ENCODE measurements around the gene ADD1.
A peak's percentile ranks its signal among the peaks of the same experiment; 100 is the strongest.
"Not testable (repeated sequence)": the region's sequence is repeated elsewhere in the genome, so short reads cannot be mapped to it uniquely, and the experiment has no call there.

Gene ADD1

DNA sequence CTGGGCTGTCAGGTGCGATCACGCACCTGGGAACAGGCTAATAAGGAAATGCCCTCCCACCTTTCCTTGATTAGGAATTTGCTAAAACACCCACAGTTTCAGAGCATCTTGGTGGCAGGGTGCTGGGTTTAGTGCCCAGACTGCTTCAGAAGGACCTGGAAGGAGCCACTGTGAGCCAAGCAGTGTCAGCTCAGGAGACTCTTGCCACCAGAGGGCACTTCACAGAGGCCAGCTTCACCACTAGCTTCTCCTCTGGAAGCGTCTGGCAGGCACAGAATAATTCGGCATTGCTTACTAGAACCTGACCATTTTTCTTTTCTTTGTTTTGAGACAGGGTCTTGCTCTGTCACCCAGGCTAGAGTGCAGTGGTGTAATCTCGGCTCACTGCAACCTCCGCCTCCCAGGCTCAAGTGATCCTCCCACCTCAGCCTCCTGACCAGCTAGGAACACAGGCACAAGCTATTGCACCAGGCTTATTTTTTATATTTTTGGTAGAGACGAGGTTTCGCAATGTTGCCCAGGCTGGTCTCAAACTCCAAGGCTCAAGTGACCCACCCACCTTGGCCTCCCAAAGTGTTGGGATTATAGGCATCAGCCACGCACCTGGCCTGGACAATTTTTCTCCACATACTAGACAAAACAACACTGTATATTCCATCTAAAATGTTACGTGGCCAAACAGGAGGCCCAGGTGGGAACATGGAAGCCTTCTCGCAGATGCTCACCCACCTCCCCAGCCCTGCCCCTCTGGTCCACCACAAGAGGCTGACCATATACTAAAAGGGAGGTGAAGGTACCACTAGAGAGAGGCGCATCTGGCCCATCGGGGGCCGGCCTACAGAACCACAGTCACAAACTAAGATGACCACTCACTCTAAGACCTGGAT lies 105.5 kb downstream of the ADD1 start:
- no peak for DNase-seq

DNA sequence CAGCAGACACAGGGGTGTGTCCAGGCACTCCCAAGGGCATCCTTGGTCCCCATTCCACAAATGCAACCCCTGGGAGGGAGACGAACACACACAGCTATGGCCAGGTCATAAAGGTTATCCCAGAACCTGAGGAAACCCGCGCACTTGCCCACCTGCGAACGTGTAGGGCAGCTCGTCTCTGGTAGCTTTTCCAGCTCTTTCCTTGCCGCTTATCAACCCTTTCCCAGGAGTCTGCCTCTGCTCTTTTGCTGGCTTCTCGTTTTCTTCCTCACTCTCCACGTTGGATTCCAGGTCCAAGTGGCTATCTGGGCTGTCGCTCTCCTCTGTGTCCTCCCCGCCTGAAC lies 106.1 kb downstream of the ADD1 start:
- DNase-seq, result no peak

DNA sequence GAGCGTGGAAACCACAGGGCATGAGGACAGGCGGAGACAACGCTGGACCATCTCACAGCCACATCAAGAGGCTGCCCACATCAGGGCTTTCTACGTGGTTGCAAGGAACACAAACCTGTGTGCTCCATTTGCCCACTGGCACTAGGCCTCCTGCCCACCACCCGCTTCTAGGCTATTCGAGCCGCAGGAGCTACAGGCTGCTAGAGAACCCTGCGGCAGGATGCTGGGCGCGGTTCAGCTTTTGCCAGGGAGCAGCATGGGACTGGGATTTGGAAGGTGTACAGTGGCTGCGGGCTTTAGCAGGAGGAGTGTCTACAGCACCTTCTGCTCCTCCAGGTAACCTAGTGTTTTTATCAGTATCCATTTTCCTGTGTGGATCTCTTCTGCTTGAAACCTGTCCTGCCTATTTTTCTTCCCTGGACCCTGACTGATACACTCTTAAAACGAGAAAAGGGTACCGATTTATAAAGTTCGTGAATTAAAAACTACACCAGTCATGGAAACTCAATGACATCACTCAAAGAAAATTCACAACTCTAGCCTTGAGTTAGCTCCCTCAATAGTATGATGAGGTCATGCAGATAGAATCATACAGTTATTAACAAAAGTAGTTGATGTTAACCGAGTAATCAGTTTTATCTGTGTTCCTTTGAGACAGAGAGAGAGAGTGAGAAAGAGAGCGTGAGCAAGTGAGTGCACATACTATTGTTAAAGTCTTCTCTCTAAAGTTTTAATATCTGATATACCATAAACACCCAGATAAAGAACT lies 106.8 kb downstream of the ADD1 start:
- DNase-seq, result no peak

GRCh38 chr4:2953496-2953895 lies 109.9 kb downstream of the ADD1 start:
- DNase-seq, result no peak

DNA sequence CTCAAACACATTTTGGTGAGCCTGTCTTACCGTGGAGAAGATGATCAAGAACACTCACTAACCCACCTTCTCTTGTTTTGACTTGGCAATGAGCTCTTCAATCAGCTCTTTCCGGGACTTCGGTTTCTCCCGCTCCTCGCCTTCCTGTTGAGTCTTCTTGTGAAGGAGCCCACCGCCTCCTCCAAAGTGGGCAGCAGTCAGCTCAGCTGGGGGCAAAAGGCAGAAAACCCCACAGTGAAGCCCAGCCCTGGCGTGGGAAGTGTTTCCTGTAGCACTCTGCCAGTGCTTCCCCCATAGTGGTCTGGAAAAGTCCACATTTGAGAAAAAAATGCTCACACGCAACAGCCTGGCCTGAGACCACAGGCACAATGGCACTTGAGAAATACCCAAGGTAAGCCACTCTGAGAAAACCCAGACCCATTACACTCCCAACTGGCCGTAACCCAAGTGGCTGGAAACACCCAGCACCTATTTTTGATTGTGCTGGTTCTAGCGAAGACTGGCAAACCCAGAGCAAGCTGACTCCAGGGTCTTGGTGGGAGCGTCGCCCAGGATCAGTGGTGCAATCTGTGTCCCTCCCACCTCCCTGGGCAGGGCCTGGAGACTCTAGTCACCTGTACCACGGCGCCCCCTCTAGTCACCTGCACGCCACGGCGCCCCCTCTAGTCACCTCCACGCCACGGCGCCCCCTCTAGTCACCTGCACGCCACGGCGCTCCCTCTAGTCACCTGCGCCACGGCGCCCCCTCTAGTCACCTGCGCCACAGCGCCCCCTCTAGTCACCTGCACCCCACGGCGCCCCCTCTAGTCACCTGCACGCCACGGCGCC lies 110.9 kb downstream of the ADD1 start:
- peak; percentile 58 for DNase-seq

DNA sequence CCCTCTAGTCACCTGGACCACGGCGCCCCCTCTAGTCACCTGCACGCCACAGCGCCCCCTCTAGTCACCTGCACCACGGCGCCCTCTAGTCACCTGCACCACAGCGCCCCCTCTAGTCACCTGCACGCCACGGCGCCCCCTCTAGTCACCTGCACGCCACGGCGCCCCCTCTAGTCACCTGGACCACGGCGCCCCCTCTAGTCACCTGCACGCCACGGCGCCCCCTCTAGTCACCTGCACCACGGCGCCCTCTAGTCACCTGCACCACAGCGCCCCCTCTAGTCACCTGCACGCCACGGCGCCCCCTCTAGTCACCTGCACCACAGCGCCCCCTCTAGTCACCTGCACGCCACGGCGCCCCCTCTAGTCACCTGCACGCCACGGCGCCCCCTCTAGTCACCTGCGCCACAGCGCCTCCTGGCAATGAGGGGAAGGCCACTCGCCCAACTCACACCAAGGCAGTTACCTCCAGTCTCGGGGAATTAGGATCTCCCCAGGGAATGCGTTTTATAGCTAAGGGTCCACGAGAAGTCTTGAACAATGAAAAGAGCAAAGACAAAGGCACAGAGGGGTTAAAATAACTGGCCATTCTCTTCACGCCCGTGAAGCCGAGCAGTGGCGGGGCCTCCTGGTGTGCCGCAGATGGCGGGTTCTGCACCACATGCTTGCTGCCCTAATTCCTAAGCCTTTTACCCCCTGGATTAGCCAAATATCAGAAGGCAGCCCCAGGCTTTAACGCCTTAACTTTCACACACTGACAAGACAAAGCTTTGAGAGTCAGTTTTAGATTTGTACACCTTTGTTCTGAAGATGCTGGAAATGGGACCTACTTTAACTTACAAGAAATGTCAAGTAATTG lies 111.8 kb downstream of the ADD1 start:
- not testable (repeated sequence) for DNase-seq

DNA sequence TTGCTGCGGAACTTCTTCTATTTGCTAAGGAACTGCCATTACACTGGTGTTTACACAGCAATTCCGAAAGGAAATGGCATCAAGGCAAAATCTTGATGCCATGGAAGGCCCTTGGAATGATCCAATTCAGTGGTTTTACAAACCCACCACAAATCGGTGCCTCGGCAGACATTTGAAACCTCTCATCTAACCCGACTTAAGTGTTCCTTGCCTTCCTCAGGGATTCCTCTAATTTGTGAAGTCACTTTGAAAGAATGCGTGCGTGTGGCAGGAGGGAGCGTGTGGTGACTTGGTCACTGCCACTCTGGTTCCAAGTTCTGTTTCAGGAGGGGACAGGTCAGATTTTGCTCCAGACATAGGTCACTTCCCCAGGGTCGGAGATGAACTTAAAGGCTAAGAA lies 114.8 kb downstream of the ADD1 start:
- DNase-seq, result no peak

- DNase-seq, result not testable (repeated sequence)
Measured at GRCh38 chr4:2960450-2960849, 116.8 kb downstream of the ADD1 start.

GRCh38 chr4:2961421-2961810 lies 117.8 kb downstream of the ADD1 start:
- DNase-seq, result no peak

GRCh38 chr4:2961811-2962441 lies 118.3 kb downstream of the ADD1 start:
- DNase-seq, result peak; percentile 36

DNA sequence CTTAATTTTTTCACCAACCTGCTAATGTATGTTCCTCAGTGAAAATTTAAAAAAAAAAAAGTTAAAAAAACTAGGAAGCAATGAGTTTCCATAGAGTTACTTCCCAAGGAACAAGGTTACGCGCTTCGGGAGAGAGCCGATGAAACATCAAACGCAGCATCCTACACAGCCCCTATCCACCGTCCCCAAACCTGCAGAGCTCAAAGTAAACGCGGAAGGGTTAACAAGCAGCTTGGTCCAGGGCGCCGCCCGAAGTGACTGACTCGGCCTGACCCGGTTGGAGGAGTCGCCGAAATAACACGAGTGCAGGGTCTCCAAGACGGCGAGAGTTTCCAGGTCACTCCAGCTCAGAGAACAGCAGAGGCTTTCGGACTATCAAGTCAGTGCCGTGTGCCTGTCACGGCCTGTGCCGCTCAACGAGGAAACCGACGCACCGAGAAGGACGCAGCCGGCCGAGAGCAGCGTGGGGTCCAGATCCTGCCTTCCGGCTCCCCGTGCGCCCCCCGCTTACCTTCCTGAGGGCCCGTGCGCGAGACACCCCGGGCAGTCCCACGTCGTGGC lies 119.0 kb downstream of the ADD1 start:
- no peak for DNase-seq

DNA sequence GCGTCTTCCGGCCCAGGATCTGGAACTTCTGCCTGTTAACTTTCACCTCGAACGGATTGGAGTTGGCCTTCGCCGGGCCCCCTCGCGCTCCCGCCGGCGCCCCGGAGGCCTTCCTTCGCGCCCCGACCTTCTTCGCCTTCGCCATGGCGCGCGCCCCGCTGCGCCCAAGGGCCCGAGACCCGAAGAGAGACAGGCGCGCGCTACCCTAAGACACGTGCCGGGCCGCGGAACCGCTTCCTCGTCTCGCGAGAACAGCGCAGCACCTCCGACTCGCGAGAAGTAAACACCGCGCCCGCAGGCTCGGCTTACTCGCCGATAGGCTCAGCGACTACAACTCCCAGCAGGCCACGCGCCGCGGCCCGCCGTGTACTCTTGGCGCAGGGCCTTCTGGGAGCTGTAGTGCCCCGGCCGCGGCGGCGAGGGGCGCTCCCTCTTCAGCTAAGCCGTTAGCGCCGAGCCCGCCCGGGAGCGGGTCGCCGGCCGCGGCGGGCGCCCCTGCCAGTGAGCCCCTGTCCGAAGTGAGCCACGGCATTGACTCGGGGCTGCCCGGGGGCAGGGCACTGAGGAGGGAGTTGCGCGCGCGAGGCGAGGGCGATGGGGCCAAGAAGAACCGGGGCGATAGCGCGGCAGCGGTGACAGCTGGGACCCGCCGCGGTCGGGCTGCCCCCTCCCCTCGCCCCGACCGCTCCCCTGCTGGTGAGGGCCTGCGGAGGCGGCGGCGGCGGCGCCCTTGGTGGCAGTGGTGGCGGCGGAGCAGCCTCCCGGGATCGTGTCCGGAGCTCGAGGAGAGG lies 119.7 kb downstream of the ADD1 start, which contains the start of the genes GRK4 and NOP14:
Gene GRK4 (plus strand): TSS at position 397 of the 791 bp plus-strand sequence. CDS start 500 bp downstream, outside the sequence.
Gene NOP14 (minus strand): TSS at position 232 of the 791 bp plus-strand sequence. CDS start 87 bp downstream, at position 145.
- peak; percentile 94 for DNase-seq

- DNase-seq, result no peak
Measured at GRCh38 chr4:2963966-2964471, 120.4 kb downstream of the ADD1 start.

- DNase-seq, result no peak
Measured at GRCh38 chr4:2964706-2965258, 121.1 kb downstream of the ADD1 start.

DNA sequence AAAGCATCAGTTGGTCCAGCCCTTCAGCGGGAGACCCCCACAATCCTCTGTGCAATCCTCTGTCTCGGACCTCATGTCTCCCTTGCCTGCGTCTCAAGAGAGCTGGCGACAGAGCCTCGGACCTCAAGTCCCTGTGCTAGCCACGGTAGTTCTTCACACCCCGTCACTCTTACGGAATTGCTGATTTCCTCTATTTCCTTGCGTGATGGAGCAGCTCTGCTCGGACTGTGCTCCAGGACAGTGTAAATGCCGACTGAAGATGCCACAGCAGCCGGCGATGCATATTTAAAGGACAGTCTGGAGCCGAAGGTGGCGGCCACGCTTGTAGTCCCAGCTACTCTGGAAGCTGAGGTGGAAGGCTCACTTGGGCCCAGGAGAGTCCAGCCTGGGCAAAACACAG lies 121.6 kb downstream of the ADD1 start:
- DNase-seq, result no peak

DNA sequence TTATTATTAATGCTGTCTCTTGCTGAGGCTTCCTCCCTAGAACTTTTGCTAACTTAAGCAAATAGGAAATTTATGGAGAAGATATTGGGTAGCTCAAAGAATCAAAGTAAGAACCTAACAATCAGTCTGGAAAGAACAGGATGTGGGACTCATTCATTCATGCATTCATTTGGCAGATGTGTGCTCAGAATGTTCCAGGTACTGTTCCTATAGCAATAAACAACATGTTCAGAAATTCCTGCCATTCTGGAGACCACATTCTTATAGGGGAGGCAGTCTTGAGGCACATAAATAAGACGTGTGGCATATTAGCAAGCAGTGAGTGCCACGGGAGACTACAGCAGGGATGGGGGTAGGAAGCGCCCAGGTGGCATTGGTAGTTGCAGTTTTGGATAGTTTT lies 124.7 kb downstream of the ADD1 start:
- DNase-seq, result no peak

- DNase-seq, result no peak
Measured at GRCh38 chr4:2971275-2971674, 127.6 kb downstream of the ADD1 start.

GRCh38 chr4:2977211-2978088 lies 133.8 kb downstream of the ADD1 start:
- DNase-seq, result no peak

All from activated T-cell treated with anti-CD3 and anti-CD28 coated beads, Interleukin-2, amount 50 U/mL, for 1 hour (primary cell).